Right lobe of liver (tissue), 4 donors: ENCODE results near the gene RPL3.

Experiments
- CTCF ChIP-seq, 4 donors: fragments of 200-600 bp in 3 of 4; fragments of 450-650 bp in 1 of 4; IDR thresholded peaks; one replicate each; pipeline versions ENCODE4 v1.5.1 to v1.8.0; 2016 to 2022; ENCODE audit warnings: antibody characterized with exemption in 4 of 4, mild to moderate bottlenecking in 2 of 4
- POLR2A ChIP-seq: fragments of 450-650 bp; IDR thresholded peaks from one replicate; pipeline ENCODE4 v1.6.1; 2017; ENCODE audit warnings: antibody characterized with exemption, mild to moderate bottlenecking
- donor health status: DM: no; HTN: no; CAD: no.
- donor health status: DM: no; HTN: no; CAD: no.
- donor health status: DM: no; HTN: yes; CAD: no.

DNA sequence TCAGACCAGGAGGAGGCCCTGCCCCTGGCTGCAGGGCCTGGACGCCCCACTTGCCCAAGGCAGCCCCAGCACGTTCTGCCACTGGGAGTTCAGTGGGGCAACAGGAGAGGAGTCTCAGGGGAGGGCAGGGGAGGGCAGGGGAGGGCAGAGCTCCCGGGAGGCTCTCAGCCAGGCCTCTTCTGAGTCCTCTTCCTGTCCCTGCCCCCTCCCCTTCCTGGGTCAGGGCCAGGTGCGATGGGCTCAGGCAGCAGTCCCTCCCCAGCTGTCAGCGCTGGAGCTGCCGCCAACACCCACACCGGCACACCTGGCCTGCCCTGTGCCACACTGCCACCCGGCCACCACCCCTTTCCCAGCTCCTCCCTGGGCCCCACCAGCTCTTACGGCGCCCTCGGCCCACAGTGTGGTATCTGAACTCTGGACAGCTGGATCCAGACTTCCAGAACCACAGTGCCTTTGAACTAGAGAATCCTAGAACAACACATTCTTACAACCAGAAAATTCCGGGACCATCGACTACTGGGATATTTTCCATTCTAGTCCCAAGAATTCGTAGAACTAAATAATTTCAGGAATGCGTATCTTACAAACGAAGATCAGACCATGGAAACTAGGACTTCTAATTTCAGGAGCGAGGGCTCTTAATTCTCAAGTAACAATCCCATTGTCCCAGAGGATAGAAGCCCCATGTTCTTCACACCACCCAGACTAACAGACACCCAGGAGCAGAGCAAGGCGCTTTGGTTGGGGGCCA, 21.8 kb downstream of the RPL3 start:
- no peak for TF ChIP-seq POLR2A
- TF ChIP-seq CTCF (IDR thresholded peaks at IDR 0.05) = no peak
